ENCODE results near the gene CDCP2. TPM values are rescaled to one million over a fixed set of nuclear protein-coding genes. Genes with fewer than 3 reads are reported as not detected.
"Not testable (repeated sequence)": the region's sequence is repeated elsewhere in the genome, so short reads cannot be mapped to it uniquely, and the experiment has no call there.

The CDCP2 gene
- total and polyA plus RNA-seq, 2 donors (not counting 1 experiment from before 2014, with no cell fraction given): 0.25 TPM; not detected in 1

DNA sequence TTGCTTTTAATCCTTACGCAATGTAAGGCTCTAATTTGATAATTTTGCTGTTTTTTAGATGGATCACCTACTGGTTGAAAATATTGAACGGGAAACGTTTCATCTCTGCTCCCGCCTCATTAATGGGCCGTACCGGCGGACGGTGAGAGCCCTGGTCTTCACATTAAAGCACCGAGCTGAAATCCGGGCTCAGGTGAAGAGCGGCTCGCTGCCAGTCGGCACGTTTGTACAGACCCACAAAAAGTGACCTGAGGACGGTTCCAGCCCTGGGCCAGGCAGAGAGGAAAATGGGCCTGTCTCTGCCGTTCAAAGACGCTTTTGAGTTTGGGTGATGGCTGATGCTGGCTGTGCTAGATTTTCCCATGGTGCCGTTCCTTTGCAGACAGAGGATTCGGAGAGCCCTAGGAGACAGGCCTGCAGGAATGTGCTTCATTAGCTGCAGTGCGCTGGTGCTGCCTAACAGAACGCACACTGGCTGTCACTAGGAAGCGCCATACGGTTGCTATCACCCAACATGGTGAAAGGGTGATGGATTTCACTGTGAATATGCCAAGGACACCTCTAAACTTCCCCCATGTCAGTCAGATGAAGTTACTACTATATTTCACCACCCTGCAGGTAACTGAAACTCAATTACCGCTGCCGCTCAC, 56.4 kb downstream of the CDCP2 start:
- Histone ChIP-seq H3K9me3 (ENCODE audit: control extremely low read depth in 1 of 3, control insufficient read depth in 2 of 3, insufficient read depth in 1 of 3, low read length in 2 of 3) (no peaks in the 10 kb centered on the region), H3K79me2 (ENCODE audit: control insufficient read depth, insufficient read depth, low read length) (no peaks in the 10 kb centered on the region), H3K36me3 (replicated peaks in 1 of 2; ENCODE audit: control extremely low read depth in 1 of 2, control insufficient read depth in 1 of 2, extremely low read depth in 1 of 2, insufficient read depth in 2 of 2, low read length in 1 of 2) (peaks cover 1 to 13% of the 10 kb centered on the region in 2 experiments), H3K27me3 (replicated peaks in 1 of 4; ENCODE audit: control extremely low read depth in 1 of 4, control insufficient read depth in 3 of 4, insufficient read depth in 4 of 4, low read length in 3 of 4) (no peaks in the 10 kb centered on the region), H3K9ac (ENCODE audit: low read length) (no peak overlapping the region), H3K4me1 (ENCODE audit: control insufficient read depth in 2 of 2, insufficient read depth in 2 of 2, low read length in 2 of 2) (peaks cover 0 to 6% of the 10 kb centered on the region in 2 donors), H3K4me2 (replicated peaks; ENCODE audit: low read depth, low read length, poor library complexity, severe bottlenecking) (no peak overlapping the region), H3K27ac (ENCODE audit: low read length in 2 of 2) (no peak overlapping the region), H3K4me3 (ENCODE audit: control extremely low read depth in 1 of 5, extremely low read depth in 1 of 5, insufficient read depth in 1 of 5, low read depth in 2 of 5, low read length in 4 of 5) (no peak overlapping the region), H4K20me1 (ENCODE audit: control insufficient read depth, insufficient read depth, low read length, poor library complexity, severe bottlenecking) (no peaks in the 10 kb centered on the region), H2AFZ (ENCODE audit: insufficient read depth, low read depth, low read length, poor library complexity, severe bottlenecking) (peak overlapping the region; percentile 12)
- intact Hi-C loops (cut with micrococcal nuclease): no loop called here
- ATAC-seq (ENCODE audit: low read depth) (no peak), DNase-seq (no peak)
- no peak overlapping the region for H3K4me3 Mint-ChIP-seq
- ChIA-PET CTCF (interaction anchor here (1.1 kb wide), 1 partner anchor 16 kb away, joined by 3 read pairs; no protein-coding TSS in a partner anchor), POLR2A (no interaction called here)
- H3K27me3 Mint-ChIP-seq: no peaks in the 10 kb centered on the region
- WGBS (ENCODE audit: insufficient coverage): 67% methylated on average over 25 of the region's 25 CpGs
- no peaks in the 10 kb centered on the region for H3K4me1 Mint-ChIP-seq
- H3K27ac Mint-ChIP-seq: no peak overlapping the region
- H3K9me3 Mint-ChIP-seq (ENCODE audit: insufficient read depth): no peaks in the 10 kb centered on the region
- no peak for TF ChIP-seq CTCF (IDR thresholded peaks at IDR 0.05)
- TF ChIP-seq EZH2 (IDR thresholded peaks at IDR 0.05; ENCODE audit: borderline replicate concordance, insufficient read depth, low read depth, low read length, poor library complexity, severe bottlenecking): no peak

DNA sequence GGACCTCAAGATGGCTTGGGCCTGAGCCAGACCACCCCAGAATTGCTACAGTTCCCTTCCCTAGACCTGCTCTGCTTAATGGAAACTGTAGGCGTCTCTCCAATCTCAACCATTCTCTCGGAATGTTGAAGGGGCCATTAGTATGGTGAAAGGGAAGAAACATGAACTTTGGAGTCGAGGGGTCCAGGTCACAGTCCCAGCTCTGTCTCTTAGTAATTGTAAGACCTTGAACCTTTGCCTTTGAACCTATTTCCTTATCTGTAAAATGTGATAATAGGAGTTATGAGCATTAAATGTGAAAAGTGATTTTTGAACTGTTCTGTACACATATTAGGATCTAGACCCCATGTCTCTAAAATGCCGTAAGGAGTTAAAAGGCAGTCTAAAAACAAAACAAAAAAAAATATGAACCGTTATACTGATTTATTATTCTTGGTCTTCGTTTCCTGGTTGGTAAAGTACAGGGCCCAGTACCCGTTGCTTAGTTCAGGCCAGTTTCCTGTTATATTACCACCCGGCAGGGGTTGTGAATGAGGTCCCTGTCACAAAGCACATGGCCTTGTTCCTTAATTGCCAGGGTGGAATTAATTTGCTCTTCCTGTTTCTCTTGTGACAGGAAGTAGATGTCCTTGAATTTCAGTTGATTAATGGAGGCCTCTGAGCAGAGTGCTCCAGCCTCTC, 57.1 kb downstream of the CDCP2 start:
- Histone ChIP-seq H3K79me2 (ENCODE audit: control insufficient read depth, insufficient read depth, low read length) (no peaks in the 10 kb centered on the region), H3K36me3 (replicated peaks in 1 of 2; ENCODE audit: control extremely low read depth in 1 of 2, control insufficient read depth in 1 of 2, extremely low read depth in 1 of 2, insufficient read depth in 2 of 2, low read length in 1 of 2) (peaks cover 1 to 13% of the 10 kb centered on the region in 2 experiments), H3K4me3 (ENCODE audit: control extremely low read depth in 1 of 5, extremely low read depth in 1 of 5, insufficient read depth in 1 of 5, low read depth in 2 of 5, low read length in 4 of 5) (no peak overlapping the region), H4K20me1 (ENCODE audit: control insufficient read depth, insufficient read depth, low read length, poor library complexity, severe bottlenecking) (no peaks in the 10 kb centered on the region), H3K4me1 (ENCODE audit: control insufficient read depth in 2 of 2, insufficient read depth in 2 of 2, low read length in 2 of 2) (peaks cover 0 to 6% of the 10 kb centered on the region in 2 donors), H3K9ac (ENCODE audit: low read length) (no peak overlapping the region), H2AFZ (ENCODE audit: insufficient read depth, low read depth, low read length, poor library complexity, severe bottlenecking) (peak overlapping the region; percentile 12), H3K27ac (ENCODE audit: low read length in 2 of 2) (no peak overlapping the region), H3K4me2 (replicated peaks; ENCODE audit: low read depth, low read length, poor library complexity, severe bottlenecking) (no peak overlapping the region), H3K27me3 (replicated peaks in 1 of 4; ENCODE audit: control extremely low read depth in 1 of 4, control insufficient read depth in 3 of 4, insufficient read depth in 4 of 4, low read length in 3 of 4) (no peaks in the 10 kb centered on the region), H3K9me3 (ENCODE audit: control extremely low read depth in 1 of 3, control insufficient read depth in 2 of 3, insufficient read depth in 1 of 3, low read length in 2 of 3) (no peaks in the 10 kb centered on the region)
- no peaks in the 10 kb centered on the region for H3K27me3 Mint-ChIP-seq
- ATAC-seq (ENCODE audit: low read depth) (no peak), DNase-seq (no peak)
- CTCF ChIA-PET: interaction anchor here (1.3 kb wide), 1 partner anchor 13 kb away, joined by 3 read pairs; no protein-coding TSS in a partner anchor
- 20% methylated on average over 2 of the region's 8 CpGs for WGBS (ENCODE audit: insufficient coverage)
- no peak overlapping the region for H3K27ac Mint-ChIP-seq
- no peaks in the 10 kb centered on the region for H3K9me3 Mint-ChIP-seq (ENCODE audit: insufficient read depth)
- intact Hi-C loops (cut with micrococcal nuclease): no loop called here
- H3K4me1 Mint-ChIP-seq: no peaks in the 10 kb centered on the region
- H3K4me3 Mint-ChIP-seq: no peak overlapping the region
- POLR2A ChIA-PET: no interaction called here
- TF ChIP-seq EZH2 (IDR thresholded peaks at IDR 0.05; ENCODE audit: borderline replicate concordance, insufficient read depth, low read depth, low read length, poor library complexity, severe bottlenecking) (no peak), CTCF (IDR thresholded peaks at IDR 0.05) (no peak)

- H3K79me2 ChIP-seq (ENCODE audit: control insufficient read depth, insufficient read depth, low read length); H3K4me3 Mint-ChIP-seq; H3K27me3 ChIP-seq (replicated peaks in 1 of 4; ENCODE audit: control extremely low read depth in 1 of 4, control insufficient read depth in 3 of 4, insufficient read depth in 4 of 4, low read length in 3 of 4); H3K9me3 Mint-ChIP-seq (ENCODE audit: insufficient read depth); H3K27ac ChIP-seq (ENCODE audit: low read length in 2 of 2); H3K27ac Mint-ChIP-seq; POLR2A ChIA-PET; intact Hi-C loops (cut with micrococcal nuclease); H3K4me1 Mint-ChIP-seq; H2AFZ ChIP-seq (ENCODE audit: insufficient read depth, low read depth, low read length, poor library complexity, severe bottlenecking); H3K4me2 ChIP-seq (replicated peaks; ENCODE audit: low read depth, low read length, poor library complexity, severe bottlenecking); H3K9me3 ChIP-seq (ENCODE audit: control extremely low read depth in 1 of 3, control insufficient read depth in 2 of 3, insufficient read depth in 1 of 3, low read length in 2 of 3); H3K9ac ChIP-seq (ENCODE audit: low read length); DNase-seq; H3K27me3 Mint-ChIP-seq; H3K4me1 ChIP-seq (ENCODE audit: control insufficient read depth in 2 of 2, insufficient read depth in 2 of 2, low read length in 2 of 2); H4K20me1 ChIP-seq (ENCODE audit: control insufficient read depth, insufficient read depth, low read length, poor library complexity, severe bottlenecking); H3K4me3 ChIP-seq (ENCODE audit: control extremely low read depth in 1 of 5, extremely low read depth in 1 of 5, insufficient read depth in 1 of 5, low read depth in 2 of 5, low read length in 4 of 5); ATAC-seq (ENCODE audit: low read depth): not testable (repeated sequence)
- H3K36me3 ChIP-seq (replicated peaks in 1 of 2; ENCODE audit: control extremely low read depth in 1 of 2, control insufficient read depth in 1 of 2, extremely low read depth in 1 of 2, insufficient read depth in 2 of 2, low read length in 1 of 2): peaks cover 1 to 18% of the 10 kb centered on the region in 2 experiments
- WGBS (ENCODE audit: insufficient coverage): no CpG with 5 or more reads among the region's 1 CpG
- CTCF ChIA-PET: interaction anchor here (1.3 kb wide), 1 partner anchor 14 kb away, joined by 3 read pairs; no protein-coding TSS in a partner anchor
Observed at GRCh38 chr1:54094730-54095105, 58.1 kb downstream of the CDCP2 start.
